IMR-90 (cell line): ENCODE results near the gene KRTAP10-7. TPM values are rescaled to one million over a fixed set of nuclear protein-coding genes. Genes with fewer than 3 reads are reported as not detected.

Experiments used
- ATAC-seq: fragments of 200-7000 bp; cut with Tn5 transposase; 2 replicates; pipeline ENCODE4 v1.9.1; 2020; ENCODE audit warnings: low read depth, mild to moderate bottlenecking, moderate library complexity
- BruUV-seq: library from RNA; stranded (reverse); fragments of 400-500 nt; replicated peaks from 2 replicates; lab custom pipeline; 2021; lab: Mats Ljungman, UMichigan
- CTCF ChIA-PET: fragments of 300-600 bp; formaldehyde crosslinking; extraction: SDS; loops from one replicate; lab custom pipeline; 2021; ENCODE audit warnings: antibody characterized with exemption; lab: Yijun Ruan, JAX
- POLR2A ChIA-PET: fragments of 300-600 bp; sonication (Branson Sonifier 250); formaldehyde crosslinking; loops from one replicate; lab custom pipeline; 2022; ENCODE audit warnings: antibody characterized with exemption; ENCODE audit not compliant: unreplicated experiment; lab: Charles Lee
- DNase-seq: peaks from one replicate; pipeline ENCODE4 v3.0.0; 2013
- H2AFZ ChIP-seq: replicated peaks from 2 replicates; pipeline ENCODE3; 2013; ENCODE audit warnings: low read length, mild to moderate bottlenecking; ENCODE audit not compliant: poor library complexity
- H2AK5ac ChIP-seq: 2 replicates; pipeline ENCODE4 v1.6.1; 2013; ENCODE audit warnings: low read depth, low read length, inconsistent platforms
- H2AK9ac ChIP-seq: replicated peaks from 2 replicates; pipeline ENCODE3; 2013; ENCODE audit warnings: mild to moderate bottlenecking, low read depth, low read length, moderate library complexity; ENCODE audit not compliant: poor library complexity
- H2BK120ac ChIP-seq: 2 replicates; pipeline ENCODE4 v1.6.1; 2013; ENCODE audit warnings: low read depth, low read length, inconsistent platforms
- H2BK15ac ChIP-seq: 3 replicates; pipeline ENCODE4 v1.6.1; 2013; ENCODE audit warnings: low read depth, low read length, inconsistent platforms
- H2BK20ac ChIP-seq: 2 replicates; pipeline ENCODE4 v1.6.1; 2013; ENCODE audit warnings: low read depth, mild to moderate bottlenecking, inconsistent platforms, low read length, moderate library complexity
- H2BK5ac ChIP-seq: 2 replicates; pipeline ENCODE4 v1.6.1; 2013; ENCODE audit warnings: mild to moderate bottlenecking, low read depth, low read length, inconsistent platforms; ENCODE audit not compliant: poor library complexity, severe bottlenecking
- H3K14ac ChIP-seq: replicated peaks from 2 replicates; pipeline ENCODE4 v1.6.1; 2013; ENCODE audit warnings: low read depth, low read length, inconsistent platforms
- H3K18ac ChIP-seq: 2 replicates; pipeline ENCODE4 v1.6.1; 2013; ENCODE audit warnings: low read depth, low read length, control low read depth
- H3K23ac ChIP-seq: 2 replicates; pipeline ENCODE4 v1.6.1; 2013; ENCODE audit warnings: low read depth, low read length, inconsistent platforms
- H3K27ac ChIP-seq: 2 replicates; pipeline ENCODE4 v1.5.1; 2013; ENCODE audit warnings: mild to moderate bottlenecking, control low read depth, low read length; ENCODE audit not compliant: insufficient read depth
- H3K27me3 ChIP-seq: 2 replicates; pipeline ENCODE4 v1.6.1; 2013; ENCODE audit warnings: low read length; ENCODE audit not compliant: control insufficient read depth, insufficient read depth
- H3K36me3 ChIP-seq: 2 replicates; pipeline ENCODE4 v1.6.1; 2013; ENCODE audit warnings: low read length, mixed read lengths; ENCODE audit not compliant: control insufficient read depth, insufficient read depth
- H3K4ac ChIP-seq: 2 replicates; pipeline ENCODE4 v1.6.1; 2013; ENCODE audit warnings: low read depth, low read length, inconsistent platforms
- H3K4me1 ChIP-seq: 2 replicates; pipeline ENCODE4 v1.6.1; 2013; ENCODE audit warnings: low read length, mixed read lengths; ENCODE audit not compliant: control insufficient read depth, insufficient read depth
- H3K4me2 ChIP-seq: 2 replicates; pipeline ENCODE4 v1.6.1; 2013; ENCODE audit warnings: low read depth, mild to moderate bottlenecking, control low read depth, low read length, moderate library complexity
- H3K4me3 ChIP-seq: 2 replicates; pipeline ENCODE4 v1.5.1; 2013; ENCODE audit warnings: low read depth, mild to moderate bottlenecking, control low read depth, low read length, moderate library complexity; ENCODE audit not compliant: insufficient read depth
- H3K56ac ChIP-seq: 2 replicates; pipeline ENCODE4 v1.6.1; 2013; ENCODE audit warnings: low read length, inconsistent platforms; ENCODE audit not compliant: insufficient read depth; ENCODE audit errors: extremely low read depth
- H3K79me1 ChIP-seq, 2 experiments: 2 replicates each; pipeline ENCODE4 v1.6.1; 2013; ENCODE audit warnings: low read length in 2 of 2, inconsistent platforms in 1 of 2, low read depth in 1 of 2
- H3K9ac ChIP-seq: 2 replicates; pipeline ENCODE4 v1.6.1; 2013; ENCODE audit warnings: low read depth, low read length, control low read depth
- H3K9me1 ChIP-seq: 2 replicates; pipeline ENCODE4 v1.6.1; 2013; ENCODE audit warnings: low read length, inconsistent platforms; ENCODE audit not compliant: insufficient read depth
- H3K9me3 ChIP-seq: 2 replicates; pipeline ENCODE4 v1.6.1; 2013; ENCODE audit warnings: low read length; ENCODE audit not compliant: control insufficient read depth, insufficient read depth
- H4K20me1 ChIP-seq: 2 replicates; pipeline ENCODE4 v1.6.1; 2013; ENCODE audit warnings: low read length, inconsistent platforms; ENCODE audit not compliant: insufficient read depth
- H4K5ac ChIP-seq: 2 replicates; pipeline ENCODE4 v1.6.1; 2013; ENCODE audit warnings: mild to moderate bottlenecking, low read depth, low read length, control low read depth
- H4K8ac ChIP-seq, 2 experiments: 2 replicates each; pipeline ENCODE4 v1.6.1; 2013; ENCODE audit warnings: low read depth in 2 of 2, low read length in 2 of 2, control low read depth in 1 of 2, inconsistent platforms in 1 of 2
- H4K91ac ChIP-seq: 2 replicates; pipeline ENCODE4 v1.6.1; 2013; ENCODE audit warnings: low read depth, low read length, inconsistent platforms; ENCODE audit not compliant: insufficient read depth
- BHLHE40 ChIP-seq: fragments of 150-350 bp; IDR thresholded peaks from 2 replicates; pipeline ENCODE4 v1.6.1; 2016; ENCODE audit warnings: mild to moderate bottlenecking, low read depth, low read length
- CEBPB ChIP-seq: IDR thresholded peaks from 2 replicates; pipeline ENCODE4 v1.6.1; 2012; ENCODE audit warnings: low read depth, low read length, improper control_type of control experiment
- CHD1 ChIP-seq: IDR thresholded peaks from 2 replicates; pipeline ENCODE4 v1.6.1; 2012; ENCODE audit warnings: low read depth, low read length, improper control_type of control experiment
- CTCF ChIP-seq: conservative IDR thresholded peaks from 2 replicates; pipeline ENCODE4 v1.5.1; 2012; ENCODE audit warnings: mild to moderate bottlenecking, low read depth, low read length, improper control_type of control experiment
- ELK1 ChIP-seq: fragments of 150-350 bp; IDR thresholded peaks from 2 replicates; pipeline ENCODE4 v1.6.1; 2016; ENCODE audit warnings: low read depth, mild to moderate bottlenecking, low read length, moderate library complexity, borderline replicate concordance
- FOS ChIP-seq: fragments of 150-350 bp; IDR thresholded peaks from 2 replicates; pipeline ENCODE4 v1.6.1; 2016; ENCODE audit warnings: low read depth, low read length
- MAFK ChIP-seq: IDR thresholded peaks from 2 replicates; pipeline ENCODE4 v1.6.1; 2012; ENCODE audit warnings: low read depth, low read length, improper control_type of control experiment
- MAZ ChIP-seq: IDR thresholded peaks from 2 replicates; pipeline ENCODE4 v1.6.1; 2012; ENCODE audit warnings: low read depth, mild to moderate bottlenecking, low read length, improper control_type of control experiment, moderate library complexity, borderline replicate concordance
- MXI1 ChIP-seq: IDR thresholded peaks from 2 replicates; pipeline ENCODE4 v1.6.1; 2012; ENCODE audit warnings: low read depth, mild to moderate bottlenecking, low read length, moderate library complexity, borderline replicate concordance
- NFE2L2 ChIP-seq: fragments of 150-350 bp; IDR thresholded peaks from 2 replicates; pipeline ENCODE4 v1.6.1; 2016; ENCODE audit warnings: low read depth, mild to moderate bottlenecking, low read length
- POLR2A ChIP-seq: IDR thresholded peaks from 2 replicates; pipeline ENCODE4 v1.6.1; 2012; ENCODE audit warnings: mild to moderate bottlenecking, low read depth, low read length
- RAD21 ChIP-seq: IDR thresholded peaks from 2 replicates; pipeline ENCODE4 v1.6.1; 2012; ENCODE audit warnings: low read length, improper control_type of control experiment
- RCOR1 ChIP-seq: IDR thresholded peaks from 2 replicates; pipeline ENCODE4 v1.6.1; 2012; ENCODE audit warnings: mild to moderate bottlenecking, low read length, improper control_type of control experiment; ENCODE audit not compliant: insufficient replicate concordance
- RFX5 ChIP-seq: IDR thresholded peaks from 2 replicates; pipeline ENCODE4 v1.8.0; 2012; ENCODE audit warnings: low read depth, mild to moderate bottlenecking, low read length, moderate library complexity
- SMC3 ChIP-seq: fragments of 150-350 bp; IDR thresholded peaks from 2 replicates; pipeline ENCODE4 v1.6.1; 2016; ENCODE audit warnings: low read depth, mild to moderate bottlenecking, antibody characterized with exemption, low read length, moderate library complexity
- USF2 ChIP-seq: fragments of 150-350 bp; IDR thresholded peaks from 2 replicates; pipeline ENCODE4 v1.6.1; 2017; ENCODE audit warnings: mild to moderate bottlenecking, antibody characterized with exemption, low read length, low read depth
- WGBS, 2 experiments: methylation state at CpG; one replicate each; pipeline versions ENCODE4 v1.1.5 to v1.1.7; 2013; ENCODE audit warnings: missing lambda C conversion rate in 2 of 2; ENCODE audit not compliant: insufficient read length in 1 of 2; ENCODE audit errors: extremely low coverage in 2 of 2; 5-methylcytosine and 5-hydroxymethylcytosine counted together
- dilution Hi-C: fragments of 300-500 bp; cut with HindIII; formaldehyde crosslinking; loops from one replicate; pipeline ENCODE4 v1.14.3; 2018; ENCODE audit warnings: low sequenced_read_pairs; ENCODE audit not compliant: unreplicated experiment
- in situ Hi-C: fragments of 300-500 bp; cut with MboI; formaldehyde crosslinking; loops from 3 replicates; pipeline ENCODE4 v1.14.3; 2019; ENCODE audit warnings: low sequenced_read_pairs, inconsistent platforms, mixed read lengths
- intact Hi-C: fragments of 100-400 bp; cut with micrococcal nuclease; formaldehyde crosslinking; loops from 2 replicates; pipeline ENCODE4 v1.10.0; 2022
- polyA plus RNA-seq, 3 experiments: library from polyadenylated mRNA; depleted of rRNA; stranded (reverse); fragments of >200 nt; gene quantifications; 2 replicates each; pipeline ENCODE4 v1.2.3, GENCODE V29; 2012; ENCODE audit warnings: low replicate concordance in 1 of 3
- total RNA-seq: library from RNA; depleted of rRNA; stranded (reverse); fragments of >200 nt; gene quantifications from 2 replicates; pipeline ENCODE4 v1.2.3, GENCODE V29; 2012

The KRTAP10-7 gene
- total and polyA plus RNA-seq, 2 of the 4 experiments (the other 2 are of a cell fraction), result not detected

- H2AK9ac ChIP-seq, result no peak overlapping the region
- H3K4me2 ChIP-seq, result no peak overlapping the region
- no peak overlapping the region for H2AFZ ChIP-seq
- no peak for ATAC-seq
- H3K56ac ChIP-seq, result no peak overlapping the region
- H3K23ac ChIP-seq, result no peak overlapping the region
- H3K9me3 ChIP-seq, result peaks cover 13% of the 10 kb centered on the region
- H3K27me3 ChIP-seq, result peaks cover 3% of the 10 kb centered on the region; the same call in 1 of the 2 replicates
- TF ChIP-seq BHLHE40, result no peak
- no peak for TF ChIP-seq CEBPB
- no peak for TF ChIP-seq MAFK
- no peak for TF ChIP-seq CTCF
- TF ChIP-seq POLR2A, result no peak
- no peak for TF ChIP-seq MXI1
- TF ChIP-seq USF2, result no peak
- no peak for TF ChIP-seq FOS
- TF ChIP-seq NFE2L2, result no peak
- no peak for TF ChIP-seq MAZ
- no peak for TF ChIP-seq RCOR1
- TF ChIP-seq RFX5, result no peak
- no peak for TF ChIP-seq RAD21
- no peak for TF ChIP-seq ELK1
- TF ChIP-seq CHD1, result no peak
- TF ChIP-seq SMC3, result no peak
- H2AK5ac ChIP-seq, result no peak overlapping the region
- H3K36me3 ChIP-seq, result no peaks in the 10 kb centered on the region
- H3K18ac ChIP-seq, result no peak overlapping the region
- no peak overlapping the region for H2BK5ac ChIP-seq
- WGBS, 2 experiments, result 84% methylated on average over 15 of the region's 28 CpGs; no CpG with 5 or more reads in 1 of the 2 experiments
- no peak overlapping the region for H2BK15ac ChIP-seq
- no peak overlapping the region for H2BK120ac ChIP-seq
- H3K9me1 ChIP-seq, result no peaks in the 10 kb centered on the region
- no peak overlapping the region for H4K8ac ChIP-seq
- no peak overlapping the region for H3K4me3 ChIP-seq
- ChIA-PET CTCF (no interaction called here), POLR2A (no interaction called here)
- no peak overlapping the region for H3K4ac ChIP-seq
- dilution Hi-C loops, result no loop called here
- in situ Hi-C loops, result no loop called here
- H4K5ac ChIP-seq, result no peak overlapping the region
- intact Hi-C loops, result no loop called here
- H3K27ac ChIP-seq, result no peak overlapping the region
- BruUV-seq, result no TSS peak
- no peak overlapping the region for H4K91ac ChIP-seq
- no peaks in the 10 kb centered on the region for H4K20me1 ChIP-seq
- no peaks in the 10 kb centered on the region for H3K4me1 ChIP-seq
- H3K79me1 ChIP-seq, result no peaks in the 10 kb centered on the region
- no peak for DNase-seq
- no peak overlapping the region for H3K14ac ChIP-seq
- no peak overlapping the region for H2BK20ac ChIP-seq
- no peak overlapping the region for H3K9ac ChIP-seq
Measured at GRCh38 chr21:44614961-44615391, 14.6 kb downstream of the KRTAP10-7 start.
